Esophagus squamous epithelium (tissue), 5 donors: ENCODE measurements around the gene RDM1. TPM values are rescaled to one million over a fixed set of nuclear protein-coding genes. Genes with fewer than 3 reads are reported as not detected.

Experiments used
- DNase-seq: peaks from one replicate; lab custom pipeline; 2025; lab: John Stamatoyannopoulos, UW
- H3K27ac ChIP-seq, 4 donors: fragments of 200-600 bp; sonication (generic); one replicate each; pipeline ENCODE4 v1.5.1; 2016 to 2019; ENCODE audit warnings: mild to moderate bottlenecking in 1 of 4
- H3K27me3 ChIP-seq, 4 donors: fragments of 200-600 bp; sonication (generic); 1 replicate in 3 of 4; 2 replicates in 1 of 4; pipeline versions ENCODE4 v1.5.1 to v1.6.0; 2017 to 2021; ENCODE audit warnings: antibody characterized with exemption in 1 of 4
- H3K36me3 ChIP-seq, 3 donors: fragments of 200-600 bp; sonication (generic); one replicate each; pipeline ENCODE4 v1.5.1; 2016 to 2019
- H3K4me1 ChIP-seq, 3 donors: fragments of 200-600 bp; sonication (generic); one replicate each; pipeline ENCODE4 v1.5.1; 2017 to 2019
- H3K4me3 ChIP-seq, 4 donors: fragments of 200-600 bp; sonication (generic); 1 replicate in 3 of 4; 2 replicates in 1 of 4; pipeline ENCODE4 v1.5.1; 2016 to 2019; ENCODE audit warnings: mild to moderate bottlenecking in 2 of 4, moderate library complexity in 1 of 4
- H3K9me3 ChIP-seq, 3 donors: fragments of 200-600 bp; sonication (generic); one replicate each; pipeline ENCODE4 v1.5.1; 2016 to 2019
- CTCF ChIP-seq, 6 experiments: fragments of 450-650 bp in 4 of 6; fragments of 200-600 bp in 2 of 6; sonication (generic) in 2 of 6; IDR thresholded peaks; one replicate each; pipeline ENCODE4 v1.5.1; 2016 to 2019; ENCODE audit warnings: antibody characterized with exemption in 6 of 6, mild to moderate bottlenecking in 4 of 6, moderate library complexity in 4 of 6
- POLR2A ChIP-seq, 4 donors: fragments of 450-650 bp; IDR thresholded peaks; one replicate each; pipeline ENCODE4 v1.6.1; 2017; ENCODE audit warnings: antibody characterized with exemption in 4 of 4, mild to moderate bottlenecking in 4 of 4, moderate library complexity in 3 of 4
- WGBS, 2 donors: methylation state at CpG; one replicate each; pipeline ENCODE4 v1.1.5; 2018; 5-methylcytosine and 5-hydroxymethylcytosine counted together
- intact Hi-C: fragments of 100-400 bp; cut with DNase I; formaldehyde crosslinking; loops from one replicate; pipeline ENCODE4 v1.15.0; 2022
- total RNA-seq, 4 donors: library from RNA; depleted of rRNA; stranded (reverse); fragments of >200 nt; gene quantifications; one replicate each; pipeline ENCODE4 v1.1.0, GENCODE V29; 2016
- donor health status: DM: yes; HTN: yes; CAD: no.

Gene RDM1
- total RNA-seq, 4 donors from 2014 or later: 0.38 to 4.0 (median 0.45) TPM

GRCh38 chr17:35907691-35908090 is 22.9 kb downstream of the RDM1 start:
- no peak for DNase-seq
- H3K27ac ChIP-seq: no peak overlapping the region
- no peaks in the 10 kb centered on the region for H3K27me3 ChIP-seq
- peaks cover 0 to 5% (median 0%) of the 10 kb centered on the region in 3 donors for H3K4me1 ChIP-seq
- H3K9me3 ChIP-seq: no peaks in the 10 kb centered on the region
- no peaks in the 10 kb centered on the region for H3K36me3 ChIP-seq
- TF ChIP-seq CTCF (IDR thresholded peaks at IDR 0.05) (no peak), POLR2A (IDR thresholded peaks at IDR 0.05) (no peak)
- 64 to 69% methylated on average over 4 to 5 of the region's 5 CpGs for WGBS, 2 donors
- no peak overlapping the region for H3K4me3 ChIP-seq
- intact Hi-C loops: no loop called here

GRCh38 chr17:35906926-35907637 is 23.5 kb downstream of the RDM1 start:
- intact Hi-C loops: no loop called here
- WGBS, 2 donors: 60% methylated on average over 1 to 3 of the region's 3 CpGs
- no peaks in the 10 kb centered on the region for H3K9me3 ChIP-seq

GRCh38 chr17:35906191-35906925 is 24.2 kb downstream of the RDM1 start:
- Histone ChIP-seq H3K27ac (no peak overlapping the region), H3K27me3 (no peaks in the 10 kb centered on the region), H3K36me3 (no peaks in the 10 kb centered on the region), H3K4me1 (peaks cover 0 to 6% (median 0%) of the 10 kb centered on the region in 3 donors), H3K9me3 (no peaks in the 10 kb centered on the region), H3K4me3 (no peak overlapping the region)
- TF ChIP-seq CTCF (IDR thresholded peaks at IDR 0.05) (no peak), POLR2A (IDR thresholded peaks at IDR 0.05) (no peak)
- no peak for DNase-seq
- 85 to 94% methylated on average over 4 to 5 of the region's 5 CpGs for WGBS, 2 donors
- intact Hi-C loops: no loop called here

More at GRCh38 chr17:35906926-35907637, 23.5 kb downstream of the RDM1 start:
- no peak overlapping the region for H3K4me3 ChIP-seq
- H3K36me3 ChIP-seq: no peaks in the 10 kb centered on the region
- TF ChIP-seq CTCF (IDR thresholded peaks at IDR 0.05): no peak
- no peak for TF ChIP-seq POLR2A (IDR thresholded peaks at IDR 0.05)
- H3K4me1 ChIP-seq: peaks cover 0 to 5% (median 0%) of the 10 kb centered on the region in 3 donors
- H3K27me3 ChIP-seq: no peaks in the 10 kb centered on the region
- DNase-seq: no peak
- H3K27ac ChIP-seq: no peak overlapping the region

DNA sequence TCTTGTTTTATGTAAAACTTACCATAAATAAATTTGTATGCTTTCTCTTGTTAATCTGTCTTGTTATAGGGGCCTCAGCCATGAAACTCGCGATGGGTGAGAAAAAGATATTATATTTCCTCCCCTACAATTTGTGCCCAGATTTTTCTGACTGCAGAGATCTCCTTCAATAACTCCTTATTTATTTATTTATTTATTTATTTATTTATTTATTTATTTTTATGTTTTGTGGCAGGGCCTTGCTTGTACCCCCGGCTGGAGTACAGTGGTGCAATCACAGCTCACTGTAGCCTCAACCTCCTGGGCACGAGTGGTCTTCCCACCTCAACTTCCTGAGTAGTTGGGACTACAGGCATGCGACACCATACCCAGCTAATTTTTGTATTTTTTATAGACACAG is 27.1 kb downstream of the RDM1 start:
- no peaks in the 10 kb centered on the region for H3K9me3 ChIP-seq
- no peaks in the 10 kb centered on the region for H3K36me3 ChIP-seq
- peaks cover 0 to 19% (median 5%) of the 10 kb centered on the region in 3 donors for H3K4me1 ChIP-seq
- H3K27ac ChIP-seq: no peak overlapping the region
- TF ChIP-seq CTCF (IDR thresholded peaks at IDR 0.05) (no peak), POLR2A (IDR thresholded peaks at IDR 0.05) (no peak)
- H3K4me3 ChIP-seq: no peak overlapping the region
- DNase-seq: no peak
- 83 to 89% methylated on average over 5 of the region's 5 CpGs for WGBS, 2 donors
- peaks cover 0 to 4% (median 0%) of the 10 kb centered on the region in 4 donors for H3K27me3 ChIP-seq
- intact Hi-C loops: no loop called here

DNA sequence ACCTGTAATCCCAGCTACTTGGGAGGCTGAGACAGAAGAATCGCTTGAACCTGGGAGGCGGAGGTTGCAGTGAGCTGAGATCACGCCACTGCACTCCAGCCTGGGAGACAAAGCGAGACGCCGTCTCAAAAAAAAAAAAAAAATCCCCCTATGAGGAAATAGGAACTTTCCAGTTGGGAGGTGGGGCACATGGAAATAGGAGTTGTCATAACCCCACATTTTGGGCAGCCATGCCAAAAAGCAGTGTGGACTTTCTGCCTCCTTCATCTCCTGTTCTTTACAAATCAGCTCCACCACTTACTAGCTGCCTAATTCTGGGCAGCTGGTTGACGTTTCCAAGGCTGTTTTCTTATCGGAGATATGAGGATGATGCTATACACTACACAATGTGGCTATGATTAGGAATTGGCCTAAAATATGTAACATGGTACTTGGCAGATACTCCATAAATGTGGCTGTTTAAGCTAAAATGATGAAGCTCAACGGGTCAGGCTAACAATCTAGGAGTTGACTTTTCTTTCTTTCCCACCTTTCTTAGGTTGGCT is 28.9 kb downstream of the RDM1 start:
- Histone ChIP-seq H3K36me3 (no peaks in the 10 kb centered on the region), H3K27ac (no peak overlapping the region), H3K4me3 (no peak overlapping the region), H3K9me3 (no peaks in the 10 kb centered on the region), H3K27me3 (peaks cover 0 to 4% (median 0%) of the 10 kb centered on the region in 4 donors), H3K4me1 (peaks cover 0 to 19% (median 5%) of the 10 kb centered on the region in 3 donors)
- 84 to 86% methylated on average over 9 of the region's 9 CpGs for WGBS, 2 donors
- intact Hi-C loops: no loop called here
- TF ChIP-seq CTCF (IDR thresholded peaks at IDR 0.05) (no peak), POLR2A (IDR thresholded peaks at IDR 0.05) (no peak)
- DNase-seq: no peak
